CD4-positive, alpha-beta memory T cell (primary cell): ENCODE measurements around the gene UQCR11. TPM values are rescaled to one million over a fixed set of nuclear protein-coding genes. Genes with fewer than 3 reads are reported as not detected.

ENCODE experiments used
- CTCF ChIA-PET: fragments of 350-600 bp; sonication (Branson Sonifier 250); formaldehyde crosslinking; loops from one replicate; lab custom pipeline; 2021; ENCODE audit warnings: inconsistent platforms; ENCODE audit not compliant: partially characterized antibody; lab: Charles Lee
- POLR2A ChIA-PET: fragments of 350-600 bp; sonication (Branson Sonifier 250); formaldehyde crosslinking; loops from one replicate; lab custom pipeline; 2021; ENCODE audit not compliant: partially characterized antibody; lab: Charles Lee
- DNase-seq, 5 donors: peaks; one replicate each; pipeline versions ENCODE4 v3.0.0 to v3.0.0-alpha.2; 2020 to 2022; ENCODE audit warnings: mixed read lengths in 1 of 5
- H3K27ac ChIP-seq: one replicate; pipeline ENCODE4 v1.7.0; 2013; ENCODE audit warnings: low read depth, low read length
- H3K27me3 ChIP-seq: 2 replicates; pipeline ENCODE4 v1.7.0; 2013; ENCODE audit warnings: mild to moderate bottlenecking, low read length, moderate library complexity; ENCODE audit not compliant: insufficient read depth
- H3K36me3 ChIP-seq: 2 replicates; pipeline ENCODE4 v1.7.0; 2013; ENCODE audit warnings: mild to moderate bottlenecking, low read length, moderate library complexity; ENCODE audit not compliant: insufficient read depth
- H3K4me1 ChIP-seq: 2 replicates; pipeline ENCODE4 v1.7.0; 2013; ENCODE audit warnings: mild to moderate bottlenecking, low read length, moderate library complexity; ENCODE audit not compliant: insufficient read depth
- H3K4me3 ChIP-seq, 2 donors: one replicate each; pipeline ENCODE4 v1.7.0; 2013; ENCODE audit warnings: low read length in 2 of 2, mild to moderate bottlenecking in 1 of 2
- H3K9me3 ChIP-seq, 2 donors: one replicate each; pipeline ENCODE4 v1.7.0; 2013; ENCODE audit warnings: low read length in 2 of 2, control low read depth in 1 of 2; ENCODE audit not compliant: control insufficient read depth in 1 of 2
- H3K27ac Mint-ChIP-seq, 7 donors: one replicate each; pipeline ENCODE4 v1.8.0; 2020 to 2021; ENCODE audit warnings: mixed read lengths in 7 of 7, mild to moderate bottlenecking in 6 of 7, inconsistent platforms in 3 of 7, moderate library complexity in 3 of 7
- H3K27me3 Mint-ChIP-seq, 2 donors: one replicate each; pipeline ENCODE4 v1.8.0; 2020 to 2021; ENCODE audit warnings: mixed read lengths in 2 of 2
- H3K36me3 Mint-ChIP-seq, 2 donors: one replicate each; pipeline ENCODE4 v1.8.0; 2020 to 2021; ENCODE audit warnings: mixed read lengths in 2 of 2, inconsistent platforms in 1 of 2, mild to moderate bottlenecking in 1 of 2
- H3K4me1 Mint-ChIP-seq, 4 donors: one replicate each; pipeline ENCODE4 v1.8.0; 2020 to 2021; ENCODE audit warnings: mixed read lengths in 4 of 4, mild to moderate bottlenecking in 1 of 4
- H3K4me3 Mint-ChIP-seq, 8 donors: one replicate each; pipeline ENCODE4 v1.8.0; 2020 to 2021; ENCODE audit warnings: mixed read lengths in 8 of 8, mild to moderate bottlenecking in 7 of 8, moderate library complexity in 6 of 8, inconsistent platforms in 3 of 8
- H3K9me3 Mint-ChIP-seq, 8 donors: one replicate each; pipeline ENCODE4 v1.8.0; 2020 to 2021; ENCODE audit warnings: mixed read lengths in 8 of 8, mild to moderate bottlenecking in 5 of 8, inconsistent platforms in 3 of 8, moderate library complexity in 1 of 8
- intact Hi-C: fragments of 100-400 bp; cut with micrococcal nuclease; formaldehyde crosslinking; loops from one replicate; pipeline ENCODE4 v1.15.1; 2023
- polyA plus RNA-seq, 2 donors: library from polyadenylated mRNA; unstranded; fragments of 300-500 nt; fragmentation: Illumina TruSeq; gene quantifications; one replicate each; pipeline ENCODE4 v1.2.3, GENCODE V29; 2021
- total RNA-seq, 2 experiments: library from RNA; stranded (reverse); gene quantifications; one replicate each; pipeline ENCODE4 v1.2.3, GENCODE V29; 2021

Gene UQCR11
- total and polyA plus RNA-seq, 4 experiments from 2014 or later: 157 to 668 (median 390) TPM

DNA sequence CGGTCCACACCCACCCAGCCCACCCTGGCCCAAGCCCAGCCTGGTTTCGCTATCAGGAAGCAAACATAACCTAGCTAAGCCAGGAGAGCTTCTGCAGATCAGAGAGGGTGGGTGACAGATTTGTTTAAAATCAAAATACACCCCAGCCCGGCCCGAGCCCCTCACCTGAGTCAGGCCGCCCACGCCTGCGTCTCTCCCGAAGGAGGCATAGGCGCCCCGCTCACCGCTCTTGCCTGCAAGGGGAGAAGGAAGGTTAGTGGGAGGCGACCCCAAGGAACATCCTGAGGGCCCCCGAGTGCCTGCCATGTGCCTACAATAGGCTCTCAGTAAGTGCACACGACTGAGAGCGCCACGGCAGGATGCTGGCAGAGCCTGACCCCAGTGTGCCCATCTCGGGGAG, 21.9 kb upstream of the UQCR11 start:
- peaks cover 5 to 14% of the 10 kb centered on the region in 2 donors for H3K36me3 Mint-ChIP-seq
- CTCF ChIA-PET: no interaction called here

GRCh38 chr19:1626417-1627010, 21.3 kb upstream of the UQCR11 start:
- Mint-ChIP-seq H3K4me1 (peaks cover 0 to 5% (median 0%) of the 10 kb centered on the region in 4 donors), H3K27ac (no peak overlapping the region), H3K9me3 (no peaks in the 10 kb centered on the region), H3K27me3 (no peaks in the 10 kb centered on the region), H3K36me3 (peaks cover 5 to 14% of the 10 kb centered on the region in 2 donors), H3K4me3 (no peak overlapping the region)
- Histone ChIP-seq H3K4me3 (no peak overlapping the region), H3K4me1 (no peaks in the 10 kb centered on the region), H3K36me3 (no peaks in the 10 kb centered on the region), H3K27me3 (no peaks in the 10 kb centered on the region), H3K27ac (no peak overlapping the region), H3K9me3 (no peaks in the 10 kb centered on the region)
- CTCF ChIA-PET: no interaction called here
- no peak for DNase-seq
- intact Hi-C loops: no loop called here
- POLR2A ChIA-PET: no interaction called here

More for the DNA sequence above, 21.9 kb upstream of the UQCR11 start:
- no peak overlapping the region for H3K27ac Mint-ChIP-seq
- intact Hi-C loops: no loop called here
- H3K27ac ChIP-seq: no peak overlapping the region
- DNase-seq: no peak
- no peaks in the 10 kb centered on the region for H3K9me3 Mint-ChIP-seq
- H3K4me1 Mint-ChIP-seq: peaks cover 0 to 5% (median 0%) of the 10 kb centered on the region in 4 donors
- H3K27me3 Mint-ChIP-seq: no peaks in the 10 kb centered on the region
- H3K4me1 ChIP-seq: no peaks in the 10 kb centered on the region
- POLR2A ChIA-PET: no interaction called here
- H3K9me3 ChIP-seq: no peaks in the 10 kb centered on the region
- H3K36me3 ChIP-seq: peaks cover 6% of the 10 kb centered on the region
- no peaks in the 10 kb centered on the region for H3K27me3 ChIP-seq
- H3K4me3 Mint-ChIP-seq: no peak overlapping the region
- H3K4me3 ChIP-seq: no peak overlapping the region

- Mint-ChIP-seq H3K4me3 (no peak overlapping the region), H3K4me1 (peaks cover 0 to 5% (median 0%) of the 10 kb centered on the region in 4 donors), H3K36me3 (peaks cover 5 to 15% of the 10 kb centered on the region in 2 donors), H3K27me3 (no peaks in the 10 kb centered on the region), H3K9me3 (no peaks in the 10 kb centered on the region), H3K27ac (peak overlapping the region in 2 of 7 donors; percentile 21 to 41)
- intact Hi-C loops: no loop called here
- no peaks in the 10 kb centered on the region for H3K27me3 ChIP-seq
- H3K27ac ChIP-seq: no peak overlapping the region
- ChIA-PET CTCF (interaction anchor here (0.8 to 2.3 kb wide), 4 partner anchors 32 to 78 kb away, joined by 3 to 9 read pairs (median 4); partner anchors contain the start of gene MBD3), POLR2A (no interaction called here)
- no peaks in the 10 kb centered on the region for H3K4me1 ChIP-seq
- H3K36me3 ChIP-seq: no peaks in the 10 kb centered on the region
- H3K9me3 ChIP-seq: no peaks in the 10 kb centered on the region
- peak; percentile 29 to 57 (median 44) for DNase-seq
- no peak overlapping the region for H3K4me3 ChIP-seq
These were observed 19.2 kb upstream of the UQCR11 start for GRCh38 chr19:1624458-1624857.

DNA sequence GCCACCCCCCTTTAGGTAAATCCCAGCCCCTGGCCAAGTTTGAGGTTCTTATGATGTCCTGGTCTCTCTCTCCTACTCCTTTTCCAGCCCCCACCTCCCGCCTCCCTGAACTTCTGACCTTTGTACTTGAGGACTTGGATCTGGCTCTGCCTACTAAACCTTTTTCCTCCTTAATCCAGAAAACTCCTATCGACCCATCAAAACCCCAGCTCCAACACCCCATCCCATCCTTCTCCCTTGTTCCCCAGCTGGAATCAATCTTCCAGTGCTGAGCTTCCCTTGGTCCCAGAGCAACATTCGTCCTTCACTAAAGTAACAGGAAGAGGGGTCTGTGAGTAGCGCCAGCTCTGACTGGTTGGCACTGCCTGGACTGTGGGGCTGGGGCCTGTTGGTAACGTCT, 17.3 kb upstream of the UQCR11 start:
- ChIA-PET CTCF (interaction anchor here (1.0 kb wide), 1 partner anchor 29 kb away, joined by 3 read pairs; no protein-coding TSS in a partner anchor), POLR2A (no interaction called here)
- Histone ChIP-seq H3K27ac (no peak overlapping the region), H3K4me1 (peaks cover 4% of the 10 kb centered on the region), H3K27me3 (no peaks in the 10 kb centered on the region), H3K36me3 (no peaks in the 10 kb centered on the region), H3K9me3 (no peaks in the 10 kb centered on the region), H3K4me3 (no peak overlapping the region)
- Mint-ChIP-seq H3K27me3 (no peaks in the 10 kb centered on the region), H3K36me3 (peaks cover 5 to 20% of the 10 kb centered on the region in 2 donors), H3K4me1 (peaks cover 0 to 10% (median 4%) of the 10 kb centered on the region in 4 donors), H3K4me3 (no peak overlapping the region), H3K27ac (peak overlapping the region in 5 of 7 donors; percentile 46 to 85 (median 76)), H3K9me3 (peaks cover 0 to 2% (median 0%) of the 10 kb centered on the region in 8 donors)
- DNase-seq: no peak
- intact Hi-C loops: no loop called here

- Mint-ChIP-seq H3K4me1 (peaks cover 0 to 14% (median 6%) of the 10 kb centered on the region in 4 donors), H3K36me3 (peaks cover 5 to 22% of the 10 kb centered on the region in 2 donors), H3K27me3 (no peaks in the 10 kb centered on the region), H3K9me3 (peaks cover 0 to 2% (median 0%) of the 10 kb centered on the region in 8 donors), H3K4me3 (no peak overlapping the region), H3K27ac (no peak overlapping the region)
- DNase-seq: no peak
- no peak overlapping the region for H3K4me3 ChIP-seq
- intact Hi-C loops: no loop called here
- H3K9me3 ChIP-seq: no peaks in the 10 kb centered on the region
- no peaks in the 10 kb centered on the region for H3K27me3 ChIP-seq
- CTCF ChIA-PET: interaction anchor here (1.0 kb wide), 1 partner anchor 29 kb away, joined by 3 read pairs; no protein-coding TSS in a partner anchor
- POLR2A ChIA-PET: no interaction called here
- H3K27ac ChIP-seq: no peak overlapping the region
- peaks cover 9% of the 10 kb centered on the region for H3K4me1 ChIP-seq
- no peaks in the 10 kb centered on the region for H3K36me3 ChIP-seq
These were observed 16.7 kb upstream of the UQCR11 start for GRCh38 chr19:1622007-1622406.

- peaks cover 8 to 25% of the 10 kb centered on the region in 2 donors for H3K36me3 Mint-ChIP-seq
- Histone ChIP-seq H3K27ac (no peak overlapping the region), H3K9me3 (no peaks in the 10 kb centered on the region), H3K4me1 (peaks cover 12% of the 10 kb centered on the region), H3K4me3 (no peak overlapping the region), H3K27me3 (no peaks in the 10 kb centered on the region), H3K36me3 (no peaks in the 10 kb centered on the region)
- peak in 1 of 5 donors; percentile 0 for DNase-seq
- H3K27me3 Mint-ChIP-seq: no peaks in the 10 kb centered on the region
- intact Hi-C loops: no loop called here
- ChIA-PET CTCF (interaction anchor here (1.0 kb wide), 1 partner anchor 30 kb away, joined by 3 read pairs; no protein-coding TSS in a partner anchor), POLR2A (no interaction called here)
- H3K9me3 Mint-ChIP-seq: peaks cover 0 to 2% (median 0%) of the 10 kb centered on the region in 8 donors
- H3K27ac Mint-ChIP-seq: no peak overlapping the region
- peaks cover 3 to 18% (median 9%) of the 10 kb centered on the region in 4 donors for H3K4me1 Mint-ChIP-seq
- no peak overlapping the region for H3K4me3 Mint-ChIP-seq
These were observed 16.3 kb upstream of the UQCR11 start for GRCh38 chr19:1621574-1621973.

GRCh38 chr19:1621021-1621420, 15.8 kb upstream of the UQCR11 start:
- Histone ChIP-seq H3K27me3 (no peaks in the 10 kb centered on the region), H3K4me1 (peaks cover 12% of the 10 kb centered on the region), H3K9me3 (no peaks in the 10 kb centered on the region), H3K27ac (no peak overlapping the region), H3K4me3 (no peak overlapping the region), H3K36me3 (no peaks in the 10 kb centered on the region)
- peak in 1 of 5 donors; percentile 30 for DNase-seq
- no peaks in the 10 kb centered on the region for H3K27me3 Mint-ChIP-seq
- intact Hi-C loops: no loop called here
- H3K4me3 Mint-ChIP-seq: no peak overlapping the region
- peaks cover 0 to 2% (median 0%) of the 10 kb centered on the region in 8 donors for H3K9me3 Mint-ChIP-seq
- CTCF ChIA-PET: no interaction called here
- H3K36me3 Mint-ChIP-seq: peaks cover 9 to 27% of the 10 kb centered on the region in 2 donors
- H3K27ac Mint-ChIP-seq: peak overlapping the region in 1 of 7 donors; percentile 41
- POLR2A ChIA-PET: no interaction called here
- H3K4me1 Mint-ChIP-seq: peaks cover 3 to 22% (median 11%) of the 10 kb centered on the region in 4 donors
